GM12892 (cell line): ENCODE results near the gene HTR3B.

Source experiments
- POLR2A ChIP-seq: IDR thresholded peaks from 2 replicates; pipeline ENCODE4 v1.6.1; 2011; ENCODE audit warnings: low read depth, low read length, control low read depth
- POLR2AphosphoS5 ChIP-seq: IDR thresholded peaks from 2 replicates; pipeline ENCODE4 v1.6.1; 2011; ENCODE audit warnings: low read depth, low read length, control low read depth
- TAF1 ChIP-seq: IDR thresholded peaks from 2 replicates; pipeline ENCODE4 v1.6.1; 2011; ENCODE audit warnings: low read depth, mild to moderate bottlenecking, control low read depth, low read length, borderline replicate concordance

GRCh38 chr11:113877670-113878055 is 26.9 kb upstream of the HTR3B start:
- no peak for TF ChIP-seq POLR2A
- no peak for TF ChIP-seq TAF1
- TF ChIP-seq POLR2AphosphoS5, result no peak
